GM12872 (cell line): ENCODE results near the gene SPDYE18.
"Not testable (repeated sequence)": the region's sequence is repeated elsewhere in the genome, so short reads cannot be mapped to it uniquely, and the experiment has no call there.

Experiments used
- TF ChIP-seq, protein P1 (sequence below): IDR thresholded peaks from 3 replicates; pipeline ENCODE4 v1.5.1; 2011; ENCODE audit warnings: low read depth, mild to moderate bottlenecking, low read length, moderate library complexity; ENCODE audit not compliant: insufficient read depth

SPDYE18 gene, protein sequence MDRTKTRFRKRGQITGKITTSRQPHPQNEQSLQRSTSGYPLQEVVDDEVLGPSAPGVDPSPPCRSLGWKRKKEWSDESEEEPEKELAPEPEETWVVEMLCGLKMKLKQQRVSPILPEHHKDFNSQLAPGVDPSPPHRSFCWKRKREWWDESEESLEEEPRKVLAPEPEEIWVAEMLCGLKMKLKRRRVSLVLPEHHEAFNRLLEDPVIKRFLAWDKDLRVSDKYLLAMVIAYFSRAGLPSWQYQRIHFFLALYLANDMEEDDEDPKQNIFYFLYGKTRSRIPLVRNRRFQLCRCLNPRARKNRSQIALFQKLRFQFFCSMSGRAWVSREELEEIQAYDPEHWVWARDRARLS

DNA sequence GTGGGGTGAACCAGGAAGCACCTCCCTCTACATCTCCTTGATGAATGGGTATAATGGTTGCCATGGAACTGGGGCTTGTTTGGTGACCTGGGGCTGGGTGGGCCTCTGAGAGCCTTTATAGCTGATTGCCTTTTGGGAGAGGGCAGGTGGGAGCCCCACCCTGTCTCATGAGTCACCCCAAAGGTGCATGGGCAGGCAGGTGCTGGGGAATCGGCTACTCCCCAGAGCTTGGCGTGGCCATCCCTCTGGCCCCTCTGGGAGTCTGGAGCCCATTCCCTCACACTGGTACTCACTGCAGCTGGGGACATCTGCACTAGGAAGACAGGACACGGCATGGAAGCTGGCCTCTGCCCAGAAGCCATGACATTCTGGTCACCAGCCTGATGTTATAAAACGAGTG, at the start of gene SPDYE18:
SPDYE18 (minus strand) TSS at position 2 of the 400 bp plus-strand sequence. CDS start 2,046 bp downstream, outside the sequence.
- TF ChIP-seq, protein P1, sequence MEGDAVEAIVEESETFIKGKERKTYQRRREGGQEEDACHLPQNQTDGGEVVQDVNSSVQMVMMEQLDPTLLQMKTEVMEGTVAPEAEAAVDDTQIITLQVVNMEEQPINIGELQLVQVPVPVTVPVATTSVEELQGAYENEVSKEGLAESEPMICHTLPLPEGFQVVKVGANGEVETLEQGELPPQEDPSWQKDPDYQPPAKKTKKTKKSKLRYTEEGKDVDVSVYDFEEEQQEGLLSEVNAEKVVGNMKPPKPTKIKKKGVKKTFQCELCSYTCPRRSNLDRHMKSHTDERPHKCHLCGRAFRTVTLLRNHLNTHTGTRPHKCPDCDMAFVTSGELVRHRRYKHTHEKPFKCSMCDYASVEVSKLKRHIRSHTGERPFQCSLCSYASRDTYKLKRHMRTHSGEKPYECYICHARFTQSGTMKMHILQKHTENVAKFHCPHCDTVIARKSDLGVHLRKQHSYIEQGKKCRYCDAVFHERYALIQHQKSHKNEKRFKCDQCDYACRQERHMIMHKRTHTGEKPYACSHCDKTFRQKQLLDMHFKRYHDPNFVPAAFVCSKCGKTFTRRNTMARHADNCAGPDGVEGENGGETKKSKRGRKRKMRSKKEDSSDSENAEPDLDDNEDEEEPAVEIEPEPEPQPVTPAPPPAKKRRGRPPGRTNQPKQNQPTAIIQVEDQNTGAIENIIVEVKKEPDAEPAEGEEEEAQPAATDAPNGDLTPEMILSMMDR, result not testable (repeated sequence)

DNA sequence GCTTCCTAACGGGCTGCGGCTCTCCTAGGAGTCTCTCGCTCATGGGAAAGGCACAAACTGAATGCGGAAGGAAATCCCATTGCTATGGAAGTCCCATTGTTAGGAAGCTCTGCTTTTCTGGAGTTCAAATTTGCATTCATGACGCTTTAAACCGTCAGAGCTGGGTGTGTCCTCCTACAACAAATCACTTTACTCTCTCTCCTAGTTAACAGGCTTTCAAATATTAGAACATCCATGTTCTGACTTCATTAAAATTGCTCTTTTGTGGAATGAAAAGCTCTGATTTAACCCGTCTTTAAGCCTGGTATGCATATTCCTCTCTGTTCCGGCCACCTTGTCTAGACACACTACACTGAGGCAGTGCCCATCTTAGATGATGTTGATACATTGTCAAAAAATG, 30.1 kb downstream of the SPDYE18 start, which contains the start of gene SPDYE17:
SPDYE17 (minus strand) TSS at position 101 of the 400 bp plus-strand sequence. CDS start 1,791 bp downstream, outside the sequence.
- TF ChIP-seq, protein P1, result not testable (repeated sequence)
